Endothelial cell (in vitro differentiated cells): Measurements from ENCODE around the gene ARHGAP15. TPM values are rescaled to one million over a fixed set of nuclear protein-coding genes. Genes with fewer than 3 reads are reported as not detected.
A peak's percentile ranks its signal among the peaks of the same experiment; 100 is the strongest.
"Not testable (repeated sequence)": the region's sequence is repeated elsewhere in the genome, so short reads cannot be mapped to it uniquely, and the experiment has no call there.

Experiments
- DNase-seq: peaks from one replicate; pipeline ENCODE4 v3.0.0; 2021; ENCODE audit warnings: low spot score
- H3K27ac Mint-ChIP-seq: one replicate; pipeline ENCODE4 v1.8.0; 2021; ENCODE audit warnings: mixed read lengths, inconsistent platforms; ENCODE audit not compliant: unreplicated experiment
- H3K27me3 Mint-ChIP-seq: one replicate; pipeline ENCODE4 v1.8.0; 2021; ENCODE audit warnings: mild to moderate bottlenecking, moderate library complexity, mixed read lengths, inconsistent platforms; ENCODE audit not compliant: unreplicated experiment
- H3K36me3 Mint-ChIP-seq: one replicate; pipeline ENCODE4 v1.8.0; 2021; ENCODE audit warnings: mild to moderate bottlenecking, low read depth, mixed read lengths, inconsistent platforms; ENCODE audit not compliant: unreplicated experiment
- H3K4me1 Mint-ChIP-seq: one replicate; pipeline ENCODE4 v1.8.0; 2021; ENCODE audit warnings: mild to moderate bottlenecking, mixed read lengths, inconsistent platforms; ENCODE audit not compliant: unreplicated experiment
- H3K4me3 Mint-ChIP-seq: one replicate; pipeline ENCODE4 v1.8.0; 2021; ENCODE audit warnings: mild to moderate bottlenecking, mixed read lengths, inconsistent platforms; ENCODE audit not compliant: unreplicated experiment
- H3K9me3 Mint-ChIP-seq: one replicate; pipeline ENCODE4 v1.8.0; 2021; ENCODE audit warnings: mixed read lengths, inconsistent platforms; ENCODE audit not compliant: unreplicated experiment
- CTCF ChIP-seq: fragments of 200-600 bp; sonication (generic); IDR thresholded peaks from one replicate; pipeline ENCODE4 v1.5.0; 2021; ENCODE audit warnings: antibody characterized with exemption; ENCODE audit not compliant: unreplicated experiment
- total RNA-seq: library from RNA; stranded (reverse); fragmentation: NEBNext Ultra II Directional; extraction: Animal tissue kit (Norgen Biotek cat#: 25700); gene quantifications from one replicate; pipeline ENCODE4 v1.2.1, GENCODE V29; 2021; ENCODE audit not compliant: unreplicated experiment

The ARHGAP15 gene
- total RNA-seq, 1 donor from 2014 or later: not detected

GRCh38 chr2:143087033-143087432 lies 42.2 kb upstream of the ARHGAP15 start:
- Mint-ChIP-seq H3K36me3 (no peaks in the 10 kb centered on the region), H3K9me3 (no peaks in the 10 kb centered on the region), H3K4me1 (no peaks in the 10 kb centered on the region), H3K27ac (no peak overlapping the region), H3K4me3 (no peak overlapping the region), H3K27me3 (no peaks in the 10 kb centered on the region)
- no peak for TF ChIP-seq CTCF
- no peak for DNase-seq

GRCh38 chr2:143088388-143088787 lies 40.8 kb upstream of the ARHGAP15 start:
- Mint-ChIP-seq H3K27ac (no peak overlapping the region), H3K9me3 (no peaks in the 10 kb centered on the region), H3K36me3 (no peaks in the 10 kb centered on the region), H3K27me3 (no peaks in the 10 kb centered on the region), H3K4me1 (no peaks in the 10 kb centered on the region), H3K4me3 (no peak overlapping the region)
- no peak for DNase-seq
- TF ChIP-seq CTCF: no peak

GRCh38 chr2:143089520-143089919 lies 39.7 kb upstream of the ARHGAP15 start:
- H3K9me3 Mint-ChIP-seq, H3K36me3 Mint-ChIP-seq, H3K27ac Mint-ChIP-seq, H3K4me1 Mint-ChIP-seq, H3K4me3 Mint-ChIP-seq, H3K27me3 Mint-ChIP-seq, DNase-seq: not testable (repeated sequence)

- Mint-ChIP-seq H3K27me3 (peaks cover 2% of the 10 kb centered on the region), H3K4me3 (no peak overlapping the region), H3K27ac (no peak overlapping the region), H3K4me1 (no peaks in the 10 kb centered on the region), H3K9me3 (no peaks in the 10 kb centered on the region), H3K36me3 (no peaks in the 10 kb centered on the region)
- DNase-seq: peak; percentile 64
- TF ChIP-seq CTCF: peak; percentile 75
Observed at GRCh38 chr2:143110758-143111428, 18.3 kb upstream of the ARHGAP15 start.

GRCh38 chr2:143117225-143117624 lies 12.0 kb upstream of the ARHGAP15 start:
- no peak overlapping the region for H3K4me3 Mint-ChIP-seq
- no peaks in the 10 kb centered on the region for H3K36me3 Mint-ChIP-seq
- H3K27me3 Mint-ChIP-seq: peaks cover 2% of the 10 kb centered on the region
- no peaks in the 10 kb centered on the region for H3K4me1 Mint-ChIP-seq
- no peak overlapping the region for H3K27ac Mint-ChIP-seq
- H3K9me3 Mint-ChIP-seq: no peaks in the 10 kb centered on the region
- no peak for TF ChIP-seq CTCF
- DNase-seq: no peak
